Measurements from ENCODE around the gene OSBPL8.
A peak's percentile ranks its signal among the peaks of the same experiment; 100 is the strongest.

Gene OSBPL8

GRCh38 chr12:76445462-76445861 is 114.1 kb downstream of the OSBPL8 start:
- Histone ChIP-seq H3K27me3 (ENCODE audit: control insufficient read depth in 5 of 5, insufficient read depth in 4 of 5, low read length in 5 of 5) (no peaks in the 10 kb centered on the region), H3K27ac (ENCODE audit: low read depth, low read length) (no peak overlapping the region), H3K4me1 (ENCODE audit: control insufficient read depth in 5 of 5, insufficient read depth in 5 of 5, low read length in 5 of 5) (peaks cover 0 to 4% (median 0%) of the 10 kb centered on the region in 5 donors), H3K36me3 (ENCODE audit: control insufficient read depth in 5 of 5, insufficient read depth in 5 of 5, low read length in 5 of 5) (peaks cover 0 to 8% (median 0%) of the 10 kb centered on the region in 5 donors), H3K4me3 (ENCODE audit: low read depth in 1 of 5, low read length in 5 of 5) (no peak overlapping the region), H3K9me3 (ENCODE audit: control insufficient read depth in 5 of 5, low read length in 5 of 5) (no peaks in the 10 kb centered on the region), H3K9ac (ENCODE audit: low read length in 5 of 5) (no peak overlapping the region)

DNA sequence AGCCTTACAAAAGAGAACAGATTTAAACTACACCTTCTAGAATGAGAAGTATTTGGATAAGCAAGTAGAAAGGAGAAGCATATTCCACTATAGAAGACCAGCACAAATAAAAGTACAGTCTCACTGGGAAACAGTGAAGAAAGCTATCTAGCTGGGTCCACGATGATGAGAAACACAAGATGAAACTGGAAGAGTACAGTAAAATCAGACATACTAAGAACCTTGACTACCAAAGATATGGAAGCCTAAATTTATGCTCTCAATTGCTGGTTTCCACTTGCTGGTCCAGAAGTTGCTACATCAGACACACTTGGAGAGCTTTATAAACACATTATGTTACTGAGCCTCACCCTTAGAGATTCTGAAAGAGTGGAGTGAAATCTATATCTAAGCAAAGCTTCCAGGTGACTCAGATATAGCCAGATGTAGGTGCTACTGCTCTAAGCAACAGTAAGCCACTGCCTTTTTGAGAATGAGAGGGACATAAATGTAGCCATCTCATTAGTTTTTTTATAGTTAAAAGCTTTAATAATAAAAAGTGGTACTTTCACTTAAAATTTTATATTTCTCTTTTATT is 115.1 kb downstream of the OSBPL8 start:
- no peaks in the 10 kb centered on the region for H3K27me3 ChIP-seq (ENCODE audit: control insufficient read depth in 5 of 5, insufficient read depth in 4 of 5, low read length in 5 of 5)

DNA sequence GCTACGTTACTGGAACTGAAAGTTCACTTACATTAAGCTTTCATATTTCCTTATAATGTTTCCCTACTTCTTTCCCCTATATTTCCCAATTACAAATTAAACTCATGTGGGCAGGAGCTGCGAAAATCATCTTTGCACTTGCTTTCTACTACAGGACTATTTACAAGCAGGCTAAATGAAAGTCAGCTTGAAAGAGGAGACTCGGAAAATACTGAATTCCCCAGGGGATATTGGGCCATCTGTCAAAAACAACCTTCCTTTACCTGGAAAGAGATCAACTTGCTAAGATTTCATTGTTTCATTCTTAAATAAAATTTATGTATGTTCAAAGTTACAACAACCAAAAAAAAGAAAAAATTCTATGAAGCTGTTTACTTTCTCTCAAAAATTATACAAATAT is 118.6 kb downstream of the OSBPL8 start:
- H3K9ac ChIP-seq (ENCODE audit: low read length in 5 of 5), result no peak overlapping the region
- H3K9me3 ChIP-seq (ENCODE audit: control insufficient read depth in 5 of 5, low read length in 5 of 5), result no peaks in the 10 kb centered on the region
- H3K27ac ChIP-seq (ENCODE audit: low read depth, low read length), result no peak overlapping the region
- no peaks in the 10 kb centered on the region for H3K27me3 ChIP-seq (ENCODE audit: control insufficient read depth in 5 of 5, insufficient read depth in 4 of 5, low read length in 5 of 5)
- no peaks in the 10 kb centered on the region for H3K36me3 ChIP-seq (ENCODE audit: control insufficient read depth in 5 of 5, insufficient read depth in 5 of 5, low read length in 5 of 5)
- peaks cover 0 to 5% (median 0%) of the 10 kb centered on the region in 5 donors for H3K4me1 ChIP-seq (ENCODE audit: control insufficient read depth in 5 of 5, insufficient read depth in 5 of 5, low read length in 5 of 5)
- H3K4me3 ChIP-seq (ENCODE audit: low read depth in 1 of 5, low read length in 5 of 5), result no peak overlapping the region

More for the DNA sequence above, 115.1 kb downstream of the OSBPL8 start:
- H3K4me1 ChIP-seq (ENCODE audit: control insufficient read depth in 5 of 5, insufficient read depth in 5 of 5, low read length in 5 of 5), result peaks cover 0 to 5% (median 0%) of the 10 kb centered on the region in 5 donors
- H3K9ac ChIP-seq (ENCODE audit: low read length in 5 of 5), result no peak overlapping the region
- H3K27ac ChIP-seq (ENCODE audit: low read depth, low read length), result no peak overlapping the region
- peaks cover 0 to 3% (median 0%) of the 10 kb centered on the region in 5 donors for H3K36me3 ChIP-seq (ENCODE audit: control insufficient read depth in 5 of 5, insufficient read depth in 5 of 5, low read length in 5 of 5)
- no peaks in the 10 kb centered on the region for H3K9me3 ChIP-seq (ENCODE audit: control insufficient read depth in 5 of 5, low read length in 5 of 5)
- H3K4me3 ChIP-seq (ENCODE audit: low read depth in 1 of 5, low read length in 5 of 5), result no peak overlapping the region

DNA sequence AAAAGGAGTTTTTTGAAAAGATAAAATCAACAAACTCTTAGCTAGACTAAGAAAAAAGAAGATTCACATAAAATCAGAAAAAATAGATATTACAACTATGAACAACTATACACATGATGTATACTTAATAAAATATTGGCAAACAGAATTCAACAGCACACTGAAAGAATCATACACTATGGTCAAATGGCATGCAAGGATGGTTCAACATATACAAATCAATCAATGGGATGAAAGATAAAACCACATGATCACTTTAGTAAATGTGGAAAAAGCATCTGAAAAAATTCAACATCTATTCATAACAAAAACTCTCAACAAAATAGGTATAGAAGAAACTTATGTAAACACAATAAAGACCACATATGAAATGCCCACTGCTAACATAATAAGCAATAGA is 126.8 kb downstream of the OSBPL8 start:
- Histone ChIP-seq H3K36me3 (ENCODE audit: control insufficient read depth in 5 of 5, insufficient read depth in 5 of 5, low read length in 5 of 5) (peaks cover 0 to 11% (median 0%) of the 10 kb centered on the region in 5 donors), H3K4me3 (ENCODE audit: low read depth in 1 of 5, low read length in 5 of 5) (no peak overlapping the region), H3K4me1 (ENCODE audit: control insufficient read depth in 5 of 5, insufficient read depth in 5 of 5, low read length in 5 of 5) (no peaks in the 10 kb centered on the region), H3K27ac (ENCODE audit: low read depth, low read length) (no peak overlapping the region), H3K9me3 (ENCODE audit: control insufficient read depth in 5 of 5, low read length in 5 of 5) (peaks cover 5 to 19% (median 12%) of the 10 kb centered on the region in 5 donors), H3K27me3 (ENCODE audit: control insufficient read depth in 5 of 5, insufficient read depth in 4 of 5, low read length in 5 of 5) (no peaks in the 10 kb centered on the region), H3K9ac (ENCODE audit: low read length in 5 of 5) (no peak overlapping the region)

DNA sequence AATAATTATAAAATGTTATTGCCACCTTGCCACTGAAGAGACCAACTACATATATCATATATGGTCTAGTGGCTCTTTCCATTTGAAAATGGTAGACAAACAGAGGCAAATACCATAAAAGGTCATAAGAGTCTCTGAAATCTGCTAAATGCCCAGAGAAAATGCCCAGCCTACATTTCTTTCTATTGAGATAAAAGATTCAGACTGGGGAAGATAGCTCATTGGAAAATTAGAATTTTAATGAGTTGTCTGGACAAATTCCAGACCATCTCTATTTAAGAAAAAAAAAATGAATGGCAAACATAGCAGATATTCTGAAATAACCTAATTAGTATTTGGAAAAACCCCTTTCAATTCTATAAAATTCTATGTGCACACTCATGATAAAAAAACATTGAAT is 131.5 kb downstream of the OSBPL8 start:
- H3K27ac ChIP-seq (ENCODE audit: low read depth, low read length), result no peak overlapping the region

DNA sequence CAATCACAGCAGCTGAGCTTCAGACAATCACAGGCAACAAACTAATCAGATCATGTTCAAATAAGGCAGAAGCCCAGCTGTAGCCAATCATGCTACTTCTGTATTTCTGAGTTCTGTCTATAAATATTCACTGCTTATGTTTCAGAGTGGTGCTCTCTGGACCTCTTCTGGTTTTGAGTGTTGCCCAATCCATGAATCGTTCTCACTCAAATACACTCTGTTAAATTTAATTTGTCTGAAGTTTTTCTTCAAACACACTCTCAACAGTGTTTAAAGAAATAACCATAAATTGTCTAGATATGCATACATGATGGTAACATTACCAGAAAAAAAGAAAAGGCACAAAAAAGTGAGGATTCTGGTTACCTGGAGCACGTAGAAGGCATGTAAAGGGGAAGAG is 133.4 kb downstream of the OSBPL8 start:
- Histone ChIP-seq H3K27ac (ENCODE audit: low read depth, low read length) (no peak overlapping the region), H3K9me3 (ENCODE audit: control insufficient read depth in 5 of 5, low read length in 5 of 5) (peaks cover 3 to 19% (median 17%) of the 10 kb centered on the region in 5 donors), H3K4me1 (ENCODE audit: control insufficient read depth in 5 of 5, insufficient read depth in 5 of 5, low read length in 5 of 5) (no peaks in the 10 kb centered on the region), H3K9ac (ENCODE audit: low read length in 5 of 5) (no peak overlapping the region), H3K36me3 (ENCODE audit: control insufficient read depth in 5 of 5, insufficient read depth in 5 of 5, low read length in 5 of 5) (no peaks in the 10 kb centered on the region), H3K4me3 (ENCODE audit: low read depth in 1 of 5, low read length in 5 of 5) (peak overlapping the region in 1 of 5 donors; percentile 16), H3K27me3 (ENCODE audit: control insufficient read depth in 5 of 5, insufficient read depth in 4 of 5, low read length in 5 of 5) (no peaks in the 10 kb centered on the region)

More for the DNA sequence above, 131.5 kb downstream of the OSBPL8 start:
- H3K4me3 ChIP-seq (ENCODE audit: low read depth in 1 of 5, low read length in 5 of 5), result no peak overlapping the region
- H3K9me3 ChIP-seq (ENCODE audit: control insufficient read depth in 5 of 5, low read length in 5 of 5), result peaks cover 3 to 29% (median 17%) of the 10 kb centered on the region in 5 donors
- no peaks in the 10 kb centered on the region for H3K4me1 ChIP-seq (ENCODE audit: control insufficient read depth in 5 of 5, insufficient read depth in 5 of 5, low read length in 5 of 5)
- H3K9ac ChIP-seq (ENCODE audit: low read length in 5 of 5), result no peak overlapping the region
- H3K36me3 ChIP-seq (ENCODE audit: control insufficient read depth in 5 of 5, insufficient read depth in 5 of 5, low read length in 5 of 5), result peaks cover 0 to 4% (median 0%) of the 10 kb centered on the region in 5 donors
- no peaks in the 10 kb centered on the region for H3K27me3 ChIP-seq (ENCODE audit: control insufficient read depth in 5 of 5, insufficient read depth in 4 of 5, low read length in 5 of 5)

DNA sequence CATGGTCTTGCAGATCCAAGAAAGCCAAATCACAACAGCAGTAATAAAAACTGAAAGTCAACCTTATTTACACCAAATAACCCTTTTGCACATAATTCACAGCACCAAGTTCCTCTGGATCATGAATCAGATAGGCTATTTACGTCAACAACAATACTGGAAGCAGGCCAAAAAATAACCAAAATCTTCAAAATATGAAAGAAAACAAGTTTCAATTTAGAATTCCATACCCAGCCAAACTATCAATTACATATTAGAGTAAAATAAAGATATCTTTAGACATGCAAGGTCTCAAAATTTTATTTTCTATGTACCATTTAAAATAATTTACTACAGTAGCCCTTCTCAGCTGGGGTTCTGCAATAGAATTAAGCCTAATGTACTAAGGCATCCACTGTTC is 134.6 kb downstream of the OSBPL8 start:
- no peak overlapping the region for H3K4me3 ChIP-seq (ENCODE audit: low read depth in 1 of 5, low read length in 5 of 5)
- no peaks in the 10 kb centered on the region for H3K36me3 ChIP-seq (ENCODE audit: control insufficient read depth in 5 of 5, insufficient read depth in 5 of 5, low read length in 5 of 5)
- no peak overlapping the region for H3K9ac ChIP-seq (ENCODE audit: low read length in 5 of 5)
- no peaks in the 10 kb centered on the region for H3K27me3 ChIP-seq (ENCODE audit: control insufficient read depth in 5 of 5, insufficient read depth in 4 of 5, low read length in 5 of 5)
- H3K9me3 ChIP-seq (ENCODE audit: control insufficient read depth in 5 of 5, low read length in 5 of 5), result peaks cover 3 to 19% (median 17%) of the 10 kb centered on the region in 5 donors
- no peaks in the 10 kb centered on the region for H3K4me1 ChIP-seq (ENCODE audit: control insufficient read depth in 5 of 5, insufficient read depth in 5 of 5, low read length in 5 of 5)
- no peak overlapping the region for H3K27ac ChIP-seq (ENCODE audit: low read depth, low read length)

- H3K27ac ChIP-seq (ENCODE audit: low read depth, low read length), result no peak overlapping the region
- no peaks in the 10 kb centered on the region for H3K36me3 ChIP-seq (ENCODE audit: control insufficient read depth in 5 of 5, insufficient read depth in 5 of 5, low read length in 5 of 5)
- no peak overlapping the region for H3K9ac ChIP-seq (ENCODE audit: low read length in 5 of 5)
- H3K9me3 ChIP-seq (ENCODE audit: control insufficient read depth in 5 of 5, low read length in 5 of 5), result peaks cover 3 to 19% (median 17%) of the 10 kb centered on the region in 5 donors
- no peaks in the 10 kb centered on the region for H3K27me3 ChIP-seq (ENCODE audit: control insufficient read depth in 5 of 5, insufficient read depth in 4 of 5, low read length in 5 of 5)
- no peaks in the 10 kb centered on the region for H3K4me1 ChIP-seq (ENCODE audit: control insufficient read depth in 5 of 5, insufficient read depth in 5 of 5, low read length in 5 of 5)
- no peak overlapping the region for H3K4me3 ChIP-seq (ENCODE audit: low read depth in 1 of 5, low read length in 5 of 5)
Observed at GRCh38 chr12:76422543-76423438, 136.8 kb downstream of the OSBPL8 start.

DNA sequence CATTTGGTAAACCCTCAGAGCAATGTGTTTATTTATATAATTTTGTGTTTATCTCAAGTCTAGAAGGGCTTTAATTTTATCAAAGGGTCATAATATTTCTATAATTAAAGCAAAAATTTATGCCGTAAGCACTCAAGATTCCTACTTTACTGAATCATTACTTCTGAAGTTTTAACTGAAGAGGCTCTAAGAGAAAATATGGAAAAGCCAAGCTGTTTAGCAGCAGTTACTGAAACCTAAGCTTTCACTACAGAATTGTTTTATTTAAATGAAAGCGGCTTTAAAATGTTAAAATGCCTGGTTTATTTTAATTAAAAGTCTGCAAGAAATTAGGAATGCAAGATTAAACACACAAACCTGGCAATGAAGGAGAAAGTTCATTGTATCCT is 137.4 kb downstream of the OSBPL8 start:
- no peak overlapping the region for H3K4me3 ChIP-seq (ENCODE audit: low read depth in 1 of 5, low read length in 5 of 5)
- H3K27me3 ChIP-seq (ENCODE audit: control insufficient read depth in 5 of 5, insufficient read depth in 4 of 5, low read length in 5 of 5), result no peaks in the 10 kb centered on the region
- H3K9me3 ChIP-seq (ENCODE audit: control insufficient read depth in 5 of 5, low read length in 5 of 5), result peaks cover 3 to 19% (median 17%) of the 10 kb centered on the region in 5 donors
- no peaks in the 10 kb centered on the region for H3K36me3 ChIP-seq (ENCODE audit: control insufficient read depth in 5 of 5, insufficient read depth in 5 of 5, low read length in 5 of 5)
- H3K4me1 ChIP-seq (ENCODE audit: control insufficient read depth in 5 of 5, insufficient read depth in 5 of 5, low read length in 5 of 5), result no peaks in the 10 kb centered on the region
- no peak overlapping the region for H3K27ac ChIP-seq (ENCODE audit: low read depth, low read length)
- no peak overlapping the region for H3K9ac ChIP-seq (ENCODE audit: low read length in 5 of 5)

- Histone ChIP-seq H3K27me3 (ENCODE audit: control insufficient read depth in 5 of 5, insufficient read depth in 4 of 5, low read length in 5 of 5) (no peaks in the 10 kb centered on the region), H3K4me1 (ENCODE audit: control insufficient read depth in 5 of 5, insufficient read depth in 5 of 5, low read length in 5 of 5) (no peaks in the 10 kb centered on the region), H3K9me3 (ENCODE audit: control insufficient read depth in 5 of 5, low read length in 5 of 5) (peaks cover 3 to 18% (median 13%) of the 10 kb centered on the region in 5 donors), H3K36me3 (ENCODE audit: control insufficient read depth in 5 of 5, insufficient read depth in 5 of 5, low read length in 5 of 5) (no peaks in the 10 kb centered on the region), H3K27ac (ENCODE audit: low read depth, low read length) (no peak overlapping the region), H3K4me3 (ENCODE audit: low read depth in 1 of 5, low read length in 5 of 5) (no peak overlapping the region), H3K9ac (ENCODE audit: low read length in 5 of 5) (no peak overlapping the region)
Observed at GRCh38 chr12:76421046-76421445, 138.5 kb downstream of the OSBPL8 start.
